B cell (primary cell): ENCODE data around the gene EBF3. TPM values are rescaled to one million over a fixed set of nuclear protein-coding genes. Genes with fewer than 3 reads are reported as not detected.

Experiments
- ATAC-seq: fragments of 200-7000 bp; cut with Tn5 transposase; one replicate; pipeline ENCODE4 v1.10.0; 2021; ENCODE audit warnings: low read depth, mild to moderate bottlenecking, moderate number of reproducible peaks, moderate library complexity
- CTCF ChIA-PET: fragments of 350-600 bp; sonication (Branson Sonifier 250); formaldehyde crosslinking; loops from one replicate; lab custom pipeline; 2021; ENCODE audit warnings: antibody characterized with exemption, inconsistent platforms; lab: Charles Lee
- POLR2A ChIA-PET: fragments of 350-600 bp; sonication (Branson Sonifier 250); formaldehyde crosslinking; loops from one replicate; lab custom pipeline; 2021; ENCODE audit warnings: antibody characterized with exemption; lab: Charles Lee
- DNase-seq: peaks from one replicate; pipeline ENCODE4 v3.0.0; 2013
- H2AFZ ChIP-seq: 2 replicates; pipeline ENCODE4 v1.6.1; 2012; ENCODE audit warnings: mild to moderate bottlenecking, low read depth, low read length; ENCODE audit not compliant: insufficient read depth, poor library complexity, severe bottlenecking
- H3K27ac ChIP-seq, 2 donors: 1 replicate in 1 of 2; 2 replicates in 1 of 2; pipeline ENCODE4 v1.5.1; 2012 to 2013; ENCODE audit warnings: low read length in 2 of 2, mild to moderate bottlenecking in 2 of 2, moderate library complexity in 1 of 2
- H3K27me3 ChIP-seq, 4 experiments: fragments of 200-600 bp in 1 of 4; sonication (generic) in 1 of 4; replicated peaks in 1 of 4; 1 replicate in 2 of 4; 2 replicates in 2 of 4; pipeline versions ENCODE4 v1.6.1 to v1.7.0; 2013 to 2016; ENCODE audit warnings: low read length in 3 of 4, mild to moderate bottlenecking in 2 of 4, mixed read lengths in 1 of 4, moderate library complexity in 1 of 4; ENCODE audit not compliant: insufficient read depth in 4 of 4, control insufficient read depth in 3 of 4; ENCODE audit errors: control extremely low read depth in 1 of 4
- H3K36me3 ChIP-seq, 2 experiments: replicated peaks in 1 of 2; 1 replicate in 1 of 2; 2 replicates in 1 of 2; pipeline versions ENCODE4 v1.6.1 to v1.7.1; 2013; ENCODE audit warnings: low read length in 1 of 2; ENCODE audit not compliant: insufficient read depth in 2 of 2, control insufficient read depth in 1 of 2; ENCODE audit errors: control extremely low read depth in 1 of 2, extremely low read depth in 1 of 2
- H3K4me1 ChIP-seq, 2 donors: fragments of 200-600 bp in 1 of 2; sonication (generic) in 1 of 2; 1 replicate in 1 of 2; 2 replicates in 1 of 2; pipeline versions ENCODE4 v1.5.1 to v1.6.1; 2013 to 2017; ENCODE audit warnings: low read length in 2 of 2; ENCODE audit not compliant: control insufficient read depth in 2 of 2, insufficient read depth in 2 of 2
- H3K4me2 ChIP-seq: replicated peaks from 2 replicates; pipeline ENCODE3; 2012; ENCODE audit warnings: mild to moderate bottlenecking, low read depth, low read length; ENCODE audit not compliant: poor library complexity, severe bottlenecking
- H3K4me3 ChIP-seq, 5 experiments: fragments of 200-600 bp in 1 of 5; sonication (generic) in 1 of 5; 1 replicate in 3 of 5; 2 replicates in 2 of 5; pipeline versions ENCODE4 v1.5.1 to v1.7.0; 2011 to 2016; ENCODE audit warnings: low read length in 4 of 5, mild to moderate bottlenecking in 4 of 5, low read depth in 2 of 5, control low read depth in 1 of 5, moderate library complexity in 1 of 5; ENCODE audit not compliant: insufficient read depth in 1 of 5; ENCODE audit errors: control extremely low read depth in 1 of 5, extremely low read depth in 1 of 5
- H3K79me2 ChIP-seq: fragments of 200-600 bp; sonication (generic); one replicate; pipeline ENCODE4 v1.6.0; 2016; ENCODE audit warnings: low read length; ENCODE audit not compliant: control insufficient read depth, insufficient read depth
- H3K9ac ChIP-seq: fragments of 200-600 bp; sonication (generic); 2 replicates; pipeline ENCODE4 v1.6.1; 2017; ENCODE audit warnings: mild to moderate bottlenecking, low read length, moderate library complexity
- H3K9me3 ChIP-seq, 3 donors: one replicate each; pipeline versions ENCODE4 v1.6.1 to v1.7.1; 2013; ENCODE audit warnings: low read length in 2 of 3; ENCODE audit not compliant: control insufficient read depth in 2 of 3, insufficient read depth in 1 of 3; ENCODE audit errors: control extremely low read depth in 1 of 3
- H4K20me1 ChIP-seq: 2 replicates; pipeline ENCODE4 v1.6.0; 2012; ENCODE audit warnings: mild to moderate bottlenecking, low read length; ENCODE audit not compliant: insufficient read depth, control insufficient read depth, poor library complexity, severe bottlenecking
- H3K27ac Mint-ChIP-seq: one replicate; pipeline ENCODE4 v1.8.0; 2021; ENCODE audit warnings: mixed read lengths
- H3K27me3 Mint-ChIP-seq: one replicate; pipeline ENCODE4 v1.8.0; 2021; ENCODE audit warnings: mixed read lengths
- H3K4me1 Mint-ChIP-seq: one replicate; pipeline ENCODE4 v1.8.0; 2021; ENCODE audit warnings: mixed read lengths
- H3K4me3 Mint-ChIP-seq: one replicate; pipeline ENCODE4 v1.8.0; 2021; ENCODE audit warnings: mixed read lengths
- H3K9me3 Mint-ChIP-seq: one replicate; pipeline ENCODE4 v1.8.0; 2022; ENCODE audit warnings: mixed read lengths; ENCODE audit not compliant: insufficient read depth
- EZH2 ChIP-seq: IDR thresholded peaks from 2 replicates; pipeline ENCODE4 v1.6.1; 2012; ENCODE audit warnings: borderline replicate concordance, low read depth, mild to moderate bottlenecking, moderate library complexity, low read length; ENCODE audit not compliant: insufficient read depth, poor library complexity, severe bottlenecking
- WGBS: methylation state at CpG from one replicate; pipeline ENCODE4 v1.1.5; 2013; ENCODE audit warnings: missing lambda C conversion rate; ENCODE audit not compliant: insufficient coverage; 5-methylcytosine and 5-hydroxymethylcytosine counted together
- intact Hi-C: fragments of 100-400 bp; cut with micrococcal nuclease; formaldehyde crosslinking; loops from one replicate; pipeline ENCODE4 v1.10.0; 2022
- polyA plus RNA-seq: library from polyadenylated mRNA; depleted of rRNA; stranded (reverse); fragments of >200 nt; gene quantifications from 2 replicates; pipeline ENCODE4 v1.2.3, GENCODE V29; 2012
- total RNA-seq, 2 donors: library from RNA; stranded (reverse); fragments of 120-200 nt in 1 of 2; gene quantifications; 1 replicate in 1 of 2; 2 replicates in 1 of 2; pipeline versions ENCODE4 v1.2.3 to v1.2.4, GENCODE V29; 2013 to 2022
- TF ChIP-seq, protein P1 (sequence below): fragments of 200-600 bp; IDR thresholded peaks from one replicate; pipeline ENCODE4 v1.8.0; 2022; ENCODE audit warnings: antibody characterized with exemption, mild to moderate bottlenecking

Gene EBF3
- total and polyA plus RNA-seq, 2 donors (not counting 1 experiment from before 2014, with no cell fraction given) = not detected

DNA sequence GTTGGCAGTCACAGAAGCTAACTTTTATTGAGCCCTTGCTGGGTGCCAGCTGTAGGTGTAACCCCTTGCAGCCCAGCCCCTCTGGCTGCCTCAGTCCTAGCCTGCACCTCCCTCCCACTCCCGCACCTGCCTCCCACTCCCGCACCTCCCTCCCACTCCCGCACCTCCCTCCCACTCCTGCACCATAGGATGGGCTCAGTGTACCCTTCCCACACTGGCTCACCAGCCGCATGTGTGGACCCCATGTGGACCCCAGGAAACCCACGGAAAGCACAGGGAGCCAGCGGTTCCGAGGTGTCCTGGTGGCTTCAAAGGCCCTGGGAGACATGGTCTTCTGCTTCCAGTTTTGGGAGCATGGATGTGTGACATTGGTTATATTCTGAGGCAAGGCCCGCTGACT is 132.9 kb downstream of the EBF3 start:
- no peaks in the 10 kb centered on the region for H3K27me3 Mint-ChIP-seq
- Histone ChIP-seq H4K20me1 (no peaks in the 10 kb centered on the region), H3K27ac (no peak overlapping the region), H3K4me1 (no peaks in the 10 kb centered on the region), H3K4me2 (no peak overlapping the region), H3K27me3 (no peaks in the 10 kb centered on the region), H3K79me2 (no peaks in the 10 kb centered on the region), H2AFZ (no peak overlapping the region), H3K36me3 (no peaks in the 10 kb centered on the region), H3K9me3 (no peaks in the 10 kb centered on the region), H3K9ac (no peak overlapping the region), H3K4me3 (no peak overlapping the region)
- DNase-seq (no peak), ATAC-seq (no peak)
- H3K4me1 Mint-ChIP-seq = no peaks in the 10 kb centered on the region
- TF ChIP-seq EZH2 = no peak
- TF ChIP-seq, protein P1, sequence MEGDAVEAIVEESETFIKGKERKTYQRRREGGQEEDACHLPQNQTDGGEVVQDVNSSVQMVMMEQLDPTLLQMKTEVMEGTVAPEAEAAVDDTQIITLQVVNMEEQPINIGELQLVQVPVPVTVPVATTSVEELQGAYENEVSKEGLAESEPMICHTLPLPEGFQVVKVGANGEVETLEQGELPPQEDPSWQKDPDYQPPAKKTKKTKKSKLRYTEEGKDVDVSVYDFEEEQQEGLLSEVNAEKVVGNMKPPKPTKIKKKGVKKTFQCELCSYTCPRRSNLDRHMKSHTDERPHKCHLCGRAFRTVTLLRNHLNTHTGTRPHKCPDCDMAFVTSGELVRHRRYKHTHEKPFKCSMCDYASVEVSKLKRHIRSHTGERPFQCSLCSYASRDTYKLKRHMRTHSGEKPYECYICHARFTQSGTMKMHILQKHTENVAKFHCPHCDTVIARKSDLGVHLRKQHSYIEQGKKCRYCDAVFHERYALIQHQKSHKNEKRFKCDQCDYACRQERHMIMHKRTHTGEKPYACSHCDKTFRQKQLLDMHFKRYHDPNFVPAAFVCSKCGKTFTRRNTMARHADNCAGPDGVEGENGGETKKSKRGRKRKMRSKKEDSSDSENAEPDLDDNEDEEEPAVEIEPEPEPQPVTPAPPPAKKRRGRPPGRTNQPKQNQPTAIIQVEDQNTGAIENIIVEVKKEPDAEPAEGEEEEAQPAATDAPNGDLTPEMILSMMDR = no peak
- WGBS = 100% methylated on average over 6 of the region's 8 CpGs
- intact Hi-C loops = no loop called here
- no peak overlapping the region for H3K4me3 Mint-ChIP-seq
- H3K9me3 Mint-ChIP-seq = no peaks in the 10 kb centered on the region
- CTCF ChIA-PET = no interaction called here
- POLR2A ChIA-PET = no interaction called here
- H3K27ac Mint-ChIP-seq = no peak overlapping the region

DNA sequence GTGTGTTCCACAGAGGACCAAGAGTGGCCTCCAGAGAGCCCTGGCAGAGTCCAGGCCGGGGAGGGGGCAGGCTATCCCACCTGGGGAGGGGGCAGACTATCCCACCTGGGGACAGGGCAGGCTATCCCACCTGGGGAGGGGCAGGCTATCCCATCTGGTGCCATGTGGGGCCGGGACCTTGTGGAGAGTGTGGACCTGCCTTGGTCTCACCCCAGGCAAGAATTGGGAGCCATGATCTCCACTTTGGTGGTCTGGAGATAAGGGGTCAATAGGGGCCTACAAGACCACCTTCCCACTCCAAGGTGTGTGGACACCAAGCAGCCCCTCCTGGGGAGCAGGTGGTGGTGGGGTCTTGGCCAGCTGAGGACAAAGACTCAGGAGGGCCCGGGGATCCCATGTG is 138.2 kb downstream of the EBF3 start:
- no peaks in the 10 kb centered on the region for H3K79me2 ChIP-seq
- H3K9me3 ChIP-seq = no peaks in the 10 kb centered on the region
- H3K9ac ChIP-seq = no peak overlapping the region
- 60% methylated on average over 1 of the region's 3 CpGs for WGBS
- H3K9me3 Mint-ChIP-seq = no peaks in the 10 kb centered on the region
- CTCF ChIA-PET = no interaction called here
- no peak overlapping the region for H2AFZ ChIP-seq
- TF ChIP-seq, protein P1 = no peak
- TF ChIP-seq EZH2 = no peak
- H3K27me3 ChIP-seq = no peaks in the 10 kb centered on the region
- H3K4me2 ChIP-seq = no peak overlapping the region
- H4K20me1 ChIP-seq = no peaks in the 10 kb centered on the region
- no peaks in the 10 kb centered on the region for H3K4me1 Mint-ChIP-seq
- no peaks in the 10 kb centered on the region for H3K4me1 ChIP-seq
- no peak overlapping the region for H3K4me3 Mint-ChIP-seq
- POLR2A ChIA-PET = no interaction called here
- DNase-seq (no peak), ATAC-seq (no peak)
- H3K27me3 Mint-ChIP-seq = peaks cover 4% of the 10 kb centered on the region
- no peak overlapping the region for H3K4me3 ChIP-seq
- intact Hi-C loops = no loop called here
- no peak overlapping the region for H3K27ac ChIP-seq
- H3K36me3 ChIP-seq = no peaks in the 10 kb centered on the region
- no peak overlapping the region for H3K27ac Mint-ChIP-seq
